ENCODE results near the gene PKN2.
A peak's percentile ranks its signal among the peaks of the same experiment; 100 is the strongest.

PKN2 gene

DNA sequence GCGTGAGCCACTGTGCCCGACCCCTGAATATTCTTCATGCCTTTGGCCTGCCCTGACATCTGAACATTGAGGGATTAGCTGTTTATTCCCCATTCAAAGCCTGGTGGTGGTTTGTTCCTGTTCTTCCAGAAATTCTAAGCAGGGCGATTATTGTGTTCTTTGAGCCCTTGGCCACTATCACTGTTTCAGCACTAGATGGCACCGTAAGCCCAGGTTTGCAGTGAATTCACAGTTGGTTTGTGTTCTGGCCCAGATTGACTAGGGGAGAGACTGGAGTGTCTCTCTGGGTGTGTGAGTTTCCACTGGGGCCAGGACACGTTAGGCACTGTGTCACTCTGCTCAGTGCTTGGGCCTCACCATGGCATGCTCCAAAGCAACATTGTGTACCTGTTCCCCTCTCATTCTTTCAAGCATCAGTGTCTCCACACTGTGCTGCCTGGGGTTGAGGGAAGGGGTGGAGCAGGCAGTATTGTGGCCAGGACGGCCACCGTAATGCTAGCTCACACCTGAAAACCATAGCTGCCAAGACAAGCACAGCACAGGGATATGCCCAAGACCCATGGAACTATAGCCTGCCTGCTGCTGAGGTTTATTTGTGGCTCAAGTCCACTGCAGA, 52.7 kb downstream of the PKN2 start:
- DNase-seq: peak; percentile 2

- DNase-seq: no peak
Observed at GRCh38 chr1:88737338-88737927, 53.4 kb downstream of the PKN2 start.

DNA sequence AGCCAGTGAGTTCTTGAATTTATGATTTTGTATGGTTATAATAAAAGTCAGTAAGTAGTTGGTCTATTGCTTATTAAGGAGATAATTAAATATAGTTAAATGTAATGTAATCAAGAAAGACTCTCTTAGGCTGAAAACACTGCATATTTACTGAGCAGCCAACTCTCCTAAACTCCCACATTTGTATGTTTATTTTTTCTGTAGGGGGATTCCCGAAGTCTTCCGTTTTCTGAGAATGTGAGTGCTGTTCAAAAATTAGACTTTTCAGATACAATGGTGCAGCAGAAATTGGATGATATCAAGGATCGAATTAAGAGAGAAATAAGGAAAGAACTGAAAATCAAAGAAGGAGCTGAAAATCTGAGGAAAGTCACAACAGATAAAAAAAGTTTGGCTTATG, 56.7 kb downstream of the PKN2 start:
- DNase-seq: no peak

GRCh38 chr1:88741413-88741812, 57.3 kb downstream of the PKN2 start:
- no peak for DNase-seq

- no peak for DNase-seq
Observed at GRCh38 chr1:88742531-88742930, 58.5 kb downstream of the PKN2 start.

DNA sequence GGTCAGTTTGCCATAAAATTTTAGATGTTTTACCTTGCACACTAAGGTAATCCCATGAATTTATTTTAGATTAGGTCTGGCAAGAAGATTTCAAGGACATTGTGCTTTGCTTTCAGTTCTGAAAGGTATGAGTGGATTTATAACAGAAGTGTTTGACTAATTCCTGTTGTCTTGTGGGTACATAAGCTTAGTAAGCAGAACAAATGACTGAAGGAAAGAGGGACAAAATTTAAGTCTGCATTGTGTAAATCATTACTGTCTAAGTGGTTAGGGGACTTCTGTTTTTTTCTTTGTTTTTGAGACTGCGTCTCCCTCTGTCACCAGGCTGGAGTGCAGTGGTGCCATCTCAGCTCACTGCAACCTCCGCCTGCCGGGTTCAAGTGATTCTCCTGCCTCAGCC, 60.1 kb downstream of the PKN2 start:
- no peak for DNase-seq

DNA sequence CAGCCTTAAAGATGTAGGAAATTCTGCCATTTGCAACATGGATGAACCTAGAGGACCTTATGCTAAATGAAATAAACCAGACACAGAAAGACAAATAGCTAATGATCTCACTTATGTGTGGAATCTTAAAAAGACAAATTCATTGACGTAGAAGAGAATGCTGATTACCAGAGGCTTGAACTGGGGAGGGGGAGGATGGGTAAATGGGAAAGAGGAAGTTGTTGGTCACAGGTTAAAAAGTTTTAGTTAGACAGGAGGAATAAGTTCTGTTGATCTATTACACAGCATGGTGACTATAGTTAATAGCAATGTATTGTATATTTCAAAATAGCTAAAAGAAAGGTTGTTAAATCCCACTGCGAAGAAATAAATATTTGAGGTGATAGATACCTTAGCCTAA, 62.8 kb downstream of the PKN2 start:
- DNase-seq: no peak

DNA sequence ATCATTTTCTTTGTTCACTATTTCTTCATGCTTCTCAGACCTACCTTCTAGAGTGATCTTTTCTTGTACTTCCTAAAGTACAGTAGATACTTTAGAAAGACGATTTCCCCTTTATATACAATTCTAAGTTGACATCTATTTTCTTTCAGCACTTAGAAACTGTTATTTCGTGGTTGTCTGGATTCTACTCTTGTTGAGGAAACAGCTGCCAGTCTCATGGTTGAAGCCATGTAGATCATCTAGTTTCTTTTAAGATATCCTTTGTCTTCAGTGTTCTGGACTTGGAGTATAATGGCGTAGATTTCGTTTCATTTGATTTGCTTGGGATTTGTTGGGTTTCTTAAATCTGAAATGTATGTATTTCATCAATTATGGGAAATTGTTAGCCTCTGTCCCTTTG, 67.6 kb downstream of the PKN2 start:
- DNase-seq: no peak

GRCh38 chr1:88753506-88753905, 69.4 kb downstream of the PKN2 start:
- no peak for DNase-seq

DNA sequence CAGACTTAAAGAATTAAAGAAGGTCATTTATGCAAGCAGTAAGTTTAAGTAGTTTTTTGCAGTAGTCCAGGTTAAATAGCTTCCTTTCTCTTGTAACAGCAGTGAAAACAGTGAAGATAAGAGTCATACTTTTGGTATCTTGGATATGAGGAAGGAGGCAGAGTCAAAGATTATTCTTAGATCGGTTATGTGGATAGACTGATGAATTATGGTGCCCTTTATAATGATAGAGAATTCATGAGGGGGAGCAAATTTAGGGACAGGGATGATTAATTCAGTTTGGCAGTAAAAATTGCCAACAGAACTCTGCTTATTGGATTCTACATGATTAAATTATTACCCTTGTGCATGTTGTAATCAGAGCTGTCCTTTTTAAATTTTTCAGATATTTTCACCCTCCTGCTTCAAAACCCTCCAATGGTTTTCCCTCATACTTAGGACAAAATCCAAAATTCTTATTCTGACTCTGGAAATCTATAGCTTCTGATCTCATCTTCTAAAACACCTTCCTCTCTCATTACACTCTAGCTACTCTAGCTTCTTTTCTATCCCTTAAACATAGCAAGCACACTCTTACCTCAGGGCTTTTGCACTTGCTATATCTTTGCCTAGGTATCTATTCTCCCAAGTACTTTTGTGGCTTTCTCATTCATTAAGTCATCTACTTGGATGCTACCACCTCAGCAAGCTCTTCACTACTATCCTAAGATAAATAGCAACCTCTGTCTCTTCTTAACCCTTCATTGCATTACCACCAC, 79.8 kb downstream of the PKN2 start:
- DNase-seq: no peak

GRCh38 chr1:88768187-88768586, 84.1 kb downstream of the PKN2 start:
- no peak for DNase-seq

GRCh38 chr1:88768816-88769215, 84.7 kb downstream of the PKN2 start:
- DNase-seq: no peak

- no peak for DNase-seq
Observed at GRCh38 chr1:88773540-88774150, 89.6 kb downstream of the PKN2 start.

DNA sequence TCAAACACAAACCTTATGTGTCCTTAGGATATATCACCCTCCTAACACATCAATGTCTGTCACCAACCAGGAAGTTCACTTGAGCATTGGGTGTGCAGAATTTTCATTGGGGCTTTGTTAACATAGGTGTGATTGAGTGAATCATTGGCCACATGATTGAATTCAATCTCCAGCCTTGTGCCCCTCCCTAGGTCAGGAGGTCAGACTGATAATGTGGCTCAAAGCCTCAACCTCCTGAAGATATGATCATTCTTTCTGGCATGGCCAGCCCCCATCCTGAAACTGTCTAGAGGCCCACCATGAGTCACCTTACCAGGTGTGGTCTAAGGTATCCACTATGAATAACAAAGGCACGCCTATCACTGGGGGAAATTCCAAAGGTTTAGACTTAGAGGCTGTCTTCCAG, 90.1 kb downstream of the PKN2 start:
- no peak for DNase-seq

GRCh38 chr1:88777604-88778149, 93.6 kb downstream of the PKN2 start:
- no peak for DNase-seq

GRCh38 chr1:88779880-88780279, 95.8 kb downstream of the PKN2 start:
- DNase-seq: no peak

GRCh38 chr1:88780485-88780884, 96.4 kb downstream of the PKN2 start:
- DNase-seq: no peak

- no peak for DNase-seq
Observed at GRCh38 chr1:88783145-88783544, 99.1 kb downstream of the PKN2 start.

DNA sequence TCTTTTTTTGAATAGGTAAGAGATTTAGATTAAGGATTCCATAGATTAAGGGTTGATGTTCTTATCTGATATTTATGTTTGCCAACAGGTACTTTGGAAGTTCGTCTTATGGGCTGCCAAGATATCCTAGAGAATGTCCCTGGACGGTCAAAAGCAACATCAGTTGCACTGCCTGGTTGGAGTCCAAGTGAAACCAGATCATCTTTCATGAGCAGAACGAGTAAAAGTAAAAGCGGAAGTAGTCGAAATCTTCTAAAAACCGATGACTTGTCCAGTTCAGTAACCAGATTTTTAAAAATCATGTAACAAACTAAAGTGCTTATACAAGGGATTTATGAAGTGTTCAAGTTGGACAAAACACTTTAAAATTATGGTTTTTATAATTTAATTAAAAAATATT, 100.5 kb downstream of the PKN2 start:
- no peak for DNase-seq

- DNase-seq: no peak
Observed at GRCh38 chr1:88787023-88787903, 103.2 kb downstream of the PKN2 start.

DNA sequence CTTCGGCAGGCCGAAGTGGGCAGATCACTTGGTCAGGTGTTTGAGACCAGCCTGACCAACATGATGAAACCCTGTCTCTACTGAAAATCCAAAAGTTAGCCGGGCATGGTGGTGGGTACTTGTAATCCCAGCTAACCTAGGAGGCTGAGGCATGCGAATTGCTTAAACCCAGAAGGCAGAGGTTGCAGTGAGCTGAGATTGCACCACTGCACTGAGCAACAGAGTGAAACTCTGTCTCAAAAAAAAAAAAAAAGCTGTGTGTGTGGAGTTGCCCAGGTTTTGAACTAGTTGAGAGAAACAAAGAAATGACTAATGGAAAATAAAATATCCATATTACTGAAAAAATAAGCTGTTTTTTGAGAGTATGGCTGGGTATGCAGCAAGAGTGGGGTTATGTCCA, 107.1 kb downstream of the PKN2 start:
- DNase-seq: no peak

GRCh38 chr1:88799491-88799890, 115.4 kb downstream of the PKN2 start:
- DNase-seq: no peak
